Glomerular visceral epithelial cell (primary cell): ENCODE measurements around the gene CDH15.
A peak's percentile ranks its signal among the peaks of the same experiment; 100 is the strongest.

Experiments used
- DNase-seq: peaks from one replicate; pipeline ENCODE4 v3.0.0-alpha.2; 2016; ENCODE audit errors: extremely low spot score

Gene CDH15

DNA sequence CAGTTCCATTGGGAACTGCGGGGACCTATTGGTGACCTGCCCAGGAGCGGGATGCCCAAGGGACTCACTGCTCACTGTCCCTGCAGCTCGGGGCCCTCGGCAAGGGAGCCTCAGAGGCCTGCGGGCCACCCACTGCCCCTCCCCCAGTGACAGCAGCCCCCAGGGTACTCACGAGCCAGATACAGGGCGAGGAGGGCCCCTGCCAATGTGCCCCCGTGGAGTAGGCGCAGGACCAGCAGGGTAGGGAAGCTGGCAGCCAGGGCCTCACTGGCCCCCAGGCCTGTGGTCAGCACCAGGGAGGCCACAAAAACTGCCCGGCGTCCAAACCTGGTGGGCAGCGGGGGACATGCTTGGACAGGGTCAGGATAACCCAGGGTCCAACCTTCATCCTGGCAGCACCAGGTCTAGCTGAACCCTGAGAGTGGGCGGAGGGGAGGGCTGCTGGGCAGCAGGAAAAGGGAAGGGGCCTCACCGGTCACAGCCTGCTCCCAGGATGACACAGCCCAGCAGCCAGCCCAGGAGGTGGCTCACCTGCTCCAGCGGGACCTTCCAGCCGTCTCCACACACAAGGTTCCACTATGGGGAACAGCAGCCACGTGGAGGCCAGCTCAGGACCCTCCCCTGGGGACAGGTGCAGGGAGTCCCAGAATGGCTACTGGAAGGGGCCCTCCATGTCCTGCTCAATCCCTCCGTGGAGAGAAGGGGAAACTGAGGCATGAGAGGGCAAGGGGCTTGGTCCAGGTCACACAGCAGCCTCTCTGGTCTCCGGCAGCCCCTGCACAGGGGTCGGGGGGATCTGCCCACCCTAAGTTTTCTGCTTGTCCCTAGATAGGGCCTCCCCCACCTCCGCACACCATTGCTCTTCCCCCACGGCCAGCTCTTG is 27.9 kb downstream of the CDH15 start:
- no peak for DNase-seq

DNA sequence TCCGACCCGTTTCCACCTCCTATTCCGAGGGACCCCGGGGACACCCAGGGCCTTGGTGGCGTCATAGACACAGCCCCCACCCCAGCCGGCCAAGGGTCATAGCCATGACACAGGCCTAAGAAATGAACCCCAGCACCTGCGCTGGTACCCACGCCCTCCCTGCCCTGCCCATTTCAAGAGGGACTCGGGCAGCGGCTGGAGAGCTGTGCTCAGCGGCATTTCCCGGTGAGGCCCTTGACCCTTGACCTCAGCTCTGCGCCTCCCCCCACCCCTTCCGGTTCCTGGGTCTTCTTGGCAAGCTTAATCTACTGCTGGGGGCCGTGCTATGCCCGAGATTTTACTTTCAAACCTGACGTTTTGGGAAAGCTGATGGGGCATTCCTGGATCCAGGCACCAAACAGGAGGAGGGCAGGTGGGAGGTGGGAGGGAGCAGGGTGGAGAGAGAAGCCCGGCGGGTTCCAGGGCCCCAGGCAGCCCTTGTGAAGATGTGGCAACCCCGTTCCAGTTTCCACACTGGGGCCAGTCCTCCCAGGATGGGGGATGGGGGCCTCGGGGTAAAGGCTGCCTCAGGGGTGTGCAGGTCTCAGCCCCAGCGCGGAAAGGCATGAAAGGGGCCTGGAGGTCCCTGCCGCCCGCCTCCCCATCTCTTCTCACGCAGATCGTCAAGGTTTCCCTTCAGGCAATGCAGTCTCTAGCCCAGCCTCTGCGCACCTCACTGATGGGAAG is 28.7 kb downstream of the CDH15 start, which contains the start of gene SLC22A31:
Gene SLC22A31, minus strand, starts transcription at position 414 of the 726 bp plus-strand sequence. Its CDS starts 36 bp downstream, at position 378.
- DNase-seq = no peak

DNA sequence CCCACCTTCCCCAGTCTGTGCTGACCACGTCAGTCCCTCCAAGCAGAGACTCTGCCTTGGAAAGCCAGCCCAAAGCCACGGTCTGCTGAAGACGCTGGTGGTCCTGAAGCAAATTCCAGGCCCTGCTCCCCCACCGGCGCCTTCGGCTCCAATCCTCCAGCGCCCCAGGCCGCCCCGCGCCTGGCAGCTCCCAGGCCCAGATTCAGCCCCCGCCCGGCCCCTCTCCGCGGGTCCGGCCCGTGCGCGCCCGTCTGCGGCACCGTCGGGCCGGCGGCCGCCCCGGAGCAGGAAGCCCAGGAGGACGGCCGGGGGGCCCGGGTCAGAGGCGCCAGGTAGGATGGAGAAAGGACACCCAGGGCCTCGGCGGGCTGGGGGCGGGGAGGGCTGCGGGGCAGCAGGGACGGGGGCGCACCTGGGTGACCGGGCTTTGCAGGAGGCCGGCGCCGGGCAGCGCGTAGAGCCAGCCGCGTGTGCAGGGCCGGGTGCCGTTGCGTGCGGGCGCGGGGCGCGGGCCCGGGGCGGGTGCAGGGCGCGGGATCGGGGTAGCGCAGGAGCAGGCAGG is 29.4 kb downstream of the CDH15 start:
- no peak for DNase-seq

DNA sequence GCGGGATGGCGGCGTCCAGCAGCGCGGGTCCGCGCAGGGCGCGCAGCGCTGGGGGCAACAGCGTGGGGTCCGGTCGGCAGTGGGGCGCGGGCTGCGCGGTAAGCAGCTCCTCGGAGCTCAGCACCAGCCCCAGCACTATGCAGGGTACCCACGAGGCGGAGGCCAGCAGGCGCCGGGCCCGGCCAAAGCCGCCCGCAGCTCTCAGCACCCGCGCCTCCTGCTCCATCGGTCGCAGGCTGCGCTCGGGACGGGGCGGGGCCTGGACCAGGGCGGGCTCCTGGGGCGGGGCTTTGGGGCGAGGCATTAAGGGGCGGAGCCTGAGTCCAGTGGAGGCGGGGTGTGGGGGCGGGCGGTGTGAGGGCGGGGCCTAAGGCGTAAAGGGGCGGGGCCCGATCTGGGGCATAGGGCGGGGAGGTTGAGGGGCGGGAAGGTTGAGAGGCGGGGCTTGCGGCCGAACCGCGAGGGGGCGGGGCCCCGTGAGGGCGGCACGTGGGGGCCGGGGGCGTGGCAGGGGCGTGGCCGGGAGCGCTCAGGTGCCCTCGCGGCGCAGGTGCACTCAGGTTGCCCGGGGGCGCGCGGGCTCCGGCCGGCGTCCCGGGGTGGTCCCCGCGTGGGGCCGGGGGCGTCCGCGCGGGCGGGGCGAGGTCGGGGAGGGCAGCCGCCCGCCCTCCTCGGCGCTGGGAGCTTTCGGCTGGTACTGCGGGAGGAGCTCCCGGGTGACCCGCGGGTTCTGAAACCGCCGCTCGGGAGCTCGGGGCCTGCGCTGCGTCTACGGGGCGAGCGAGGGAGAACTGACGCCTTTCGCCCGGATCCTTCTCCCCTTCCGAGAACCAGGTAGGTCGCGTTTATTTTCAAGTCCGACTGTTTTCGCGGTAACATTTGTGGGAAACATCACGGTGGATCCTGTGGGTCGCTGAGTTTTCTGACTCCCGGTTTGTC is 30.2 kb downstream of the CDH15 start:
- peak; percentile 52 for DNase-seq

DNA sequence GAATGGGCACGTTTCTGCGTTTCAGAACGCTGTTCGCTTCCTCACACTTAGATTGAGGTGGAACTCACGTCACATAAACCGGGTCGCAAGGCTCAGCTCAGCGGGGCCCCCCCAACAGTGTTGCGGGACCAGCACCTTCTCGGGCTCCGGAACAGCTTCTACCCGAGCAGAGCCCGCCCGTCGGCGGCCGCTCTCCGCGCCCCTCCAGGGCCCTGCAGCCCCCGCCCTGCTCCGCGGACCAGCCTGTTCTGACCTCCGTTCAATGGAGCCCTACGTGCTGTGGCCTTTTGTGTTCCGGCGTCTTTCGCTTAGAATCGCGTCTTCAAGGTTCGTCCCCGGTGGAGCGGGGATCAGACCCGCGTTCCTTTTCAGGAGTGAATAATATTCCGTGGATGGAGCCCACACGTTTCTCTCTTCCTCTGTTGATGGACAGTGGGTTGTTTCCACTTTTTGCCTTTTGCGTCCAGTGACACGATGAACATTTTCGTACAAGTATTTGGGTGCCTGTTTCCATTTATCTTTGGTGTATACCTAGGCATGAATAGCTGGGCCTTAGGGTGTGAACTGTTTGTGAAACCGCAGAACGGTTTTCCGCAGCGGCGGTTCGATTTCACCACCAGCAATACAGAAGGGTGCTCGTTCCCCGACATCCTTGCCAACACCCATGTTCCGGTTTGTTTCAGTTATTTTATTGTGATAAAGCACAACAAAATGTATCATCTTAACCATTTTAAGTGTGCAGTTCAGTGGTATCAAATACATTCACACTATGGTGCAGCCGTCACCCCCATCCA is 31.1 kb downstream of the CDH15 start:
- no peak for DNase-seq

DNA sequence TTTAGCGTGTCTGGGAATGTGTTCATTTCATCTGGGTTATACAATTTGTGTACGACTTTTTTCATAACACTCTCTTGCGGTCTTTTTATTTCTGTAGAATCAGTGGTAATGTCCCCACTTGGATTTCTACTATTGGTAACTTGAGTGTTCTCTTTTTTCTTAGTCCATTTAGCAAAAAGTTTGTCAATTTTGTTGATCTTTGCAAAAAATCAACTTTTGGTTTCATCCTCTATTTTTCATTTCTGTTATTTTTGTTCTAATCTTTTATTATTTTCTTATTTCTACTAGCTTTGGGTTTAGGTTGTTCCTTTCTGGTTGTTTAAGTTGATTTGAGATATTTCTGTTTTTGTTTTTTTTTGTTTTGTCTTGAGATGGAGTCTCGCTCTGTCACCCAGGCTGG is 36.4 kb downstream of the CDH15 start:
- no peak for DNase-seq

DNA sequence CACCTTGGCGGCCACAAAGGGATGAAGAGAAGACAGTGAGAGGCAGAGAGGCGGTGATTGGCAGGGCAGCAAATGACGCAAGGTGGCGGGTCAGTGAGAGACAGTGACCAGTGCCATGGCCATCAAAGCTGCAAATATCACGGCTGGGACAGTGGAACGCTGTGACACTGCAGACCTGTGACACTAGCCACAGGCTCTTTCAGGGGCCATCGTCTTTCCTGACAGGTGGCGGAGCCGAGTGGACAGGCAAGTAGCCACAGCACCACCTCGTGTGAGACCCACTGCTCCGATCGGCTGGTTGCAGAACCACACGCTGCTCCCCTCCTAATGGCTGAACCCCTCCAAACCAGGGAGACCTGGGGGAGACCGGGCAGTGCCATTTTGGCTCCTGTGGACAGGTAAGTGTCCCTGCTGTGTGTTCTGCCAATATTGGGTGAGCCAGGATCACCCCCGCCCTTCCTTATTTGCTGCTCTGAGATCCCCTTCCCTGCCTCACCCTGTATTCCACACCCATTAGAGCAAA is 38.0 kb downstream of the CDH15 start:
- no peak for DNase-seq

DNA sequence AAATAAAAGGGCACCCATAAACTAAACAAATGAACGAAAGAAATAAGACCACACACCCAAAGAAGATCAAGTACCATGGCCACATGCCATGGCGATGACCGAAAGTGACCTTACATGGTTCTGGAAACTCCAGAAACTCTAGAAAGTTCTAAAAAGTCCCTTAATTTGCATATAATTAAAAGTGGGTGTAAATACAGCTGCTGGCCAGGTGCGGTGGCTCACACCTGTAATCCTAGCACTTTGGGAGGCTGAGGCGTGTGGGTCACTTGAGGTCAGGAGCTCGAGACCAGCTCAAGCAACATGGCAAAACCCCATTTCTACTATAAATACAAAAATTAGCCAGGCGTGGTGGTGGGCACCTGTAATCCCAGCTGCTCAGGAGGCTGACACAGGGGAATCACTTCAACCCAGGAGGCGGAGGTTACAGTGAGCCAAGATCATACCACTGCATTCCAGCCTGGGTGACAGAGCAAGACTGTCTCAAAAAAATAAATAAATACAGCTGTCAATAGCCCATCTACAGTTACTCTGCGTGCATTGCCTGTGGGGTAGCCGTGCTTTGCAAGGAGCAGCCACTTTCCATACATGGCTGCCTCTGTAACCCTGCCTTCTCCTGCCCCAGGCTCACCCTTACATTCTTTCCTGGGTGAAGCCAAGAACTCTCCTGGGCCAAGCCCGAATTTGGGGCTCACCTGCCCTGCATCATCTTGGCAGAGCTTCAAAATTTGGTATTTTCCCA is 38.8 kb downstream of the CDH15 start:
- DNase-seq = no peak

DNA sequence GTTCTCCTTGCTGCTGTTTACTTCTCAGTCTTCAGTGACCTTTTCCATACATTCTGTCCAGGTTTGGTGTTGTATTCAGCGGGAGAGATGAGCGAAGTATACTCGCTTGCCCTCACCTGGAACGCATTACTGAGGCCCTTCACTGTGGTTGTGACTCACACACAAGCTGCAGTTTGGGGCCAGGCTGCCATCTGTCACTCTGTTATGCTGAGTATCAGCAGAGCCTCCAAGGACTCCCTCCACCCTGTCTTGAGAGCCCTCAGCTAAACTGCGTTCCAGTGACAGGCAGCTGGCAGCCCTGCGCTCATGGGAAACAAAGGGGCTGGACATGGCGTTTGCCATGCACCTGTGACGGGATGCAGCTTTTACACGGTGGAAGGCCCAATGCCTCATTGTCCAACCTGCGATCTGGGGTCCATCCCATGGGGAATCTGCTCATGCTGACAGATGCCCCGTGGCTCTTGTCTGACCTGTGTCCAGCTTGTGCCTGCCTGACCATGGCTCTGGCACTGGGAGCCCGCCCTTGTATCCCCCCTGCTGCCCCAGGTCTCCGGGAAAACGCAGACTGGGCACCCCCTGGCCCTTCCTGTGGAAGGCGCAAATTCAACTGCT is 39.5 kb downstream of the CDH15 start:
- DNase-seq = no peak

DNA sequence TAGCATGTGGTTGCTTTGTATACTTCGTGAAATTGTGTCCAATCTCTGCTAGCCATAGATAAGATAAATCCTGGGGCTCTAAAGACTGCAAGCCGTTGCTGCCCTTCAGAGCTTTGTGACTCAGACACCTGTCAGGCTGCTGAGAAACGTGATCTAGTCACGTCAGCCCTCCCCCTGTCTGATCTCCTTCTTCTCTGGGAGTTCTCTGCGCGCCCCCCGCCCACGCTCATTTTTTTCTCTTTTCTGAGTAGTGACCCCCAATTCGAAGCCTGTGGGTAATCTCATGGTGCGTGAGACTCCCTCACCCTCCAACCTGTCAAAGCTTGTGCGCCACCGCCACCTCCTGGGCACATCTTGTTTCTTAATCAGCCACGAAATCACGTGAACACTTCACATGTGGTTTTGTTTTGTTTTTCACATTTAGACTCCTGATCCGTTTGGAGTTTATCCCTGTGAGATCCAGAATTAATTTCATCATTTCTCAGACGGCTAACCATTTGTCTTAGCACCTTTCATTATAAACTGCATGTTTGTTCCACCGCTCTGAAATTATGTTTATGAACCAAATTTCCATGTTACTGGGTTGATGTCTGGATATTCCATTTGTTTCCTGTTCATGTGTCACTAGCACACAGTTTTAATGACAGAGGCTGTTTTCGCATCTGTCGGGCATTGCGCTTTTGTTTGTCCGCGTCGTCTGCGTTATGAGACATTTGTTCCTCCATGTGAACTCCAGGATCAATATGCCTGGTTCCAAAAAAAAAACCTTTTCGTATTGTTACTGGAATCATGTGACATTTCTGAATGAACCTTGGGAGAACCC is 45.0 kb downstream of the CDH15 start:
- DNase-seq = peak; percentile 57

DNA sequence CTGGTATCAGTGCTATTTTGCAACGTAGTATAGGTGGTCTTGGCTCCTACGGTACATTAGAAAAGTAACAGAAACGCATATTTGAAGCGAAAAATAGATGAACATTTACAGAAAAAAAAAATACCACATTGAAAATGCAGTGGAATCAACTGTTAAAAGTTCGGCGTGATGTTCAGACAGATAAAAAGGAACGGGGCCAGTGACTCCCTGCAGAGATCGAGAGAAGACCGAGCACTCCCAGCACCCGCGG is 45.5 kb downstream of the CDH15 start:
- no peak for DNase-seq

DNA sequence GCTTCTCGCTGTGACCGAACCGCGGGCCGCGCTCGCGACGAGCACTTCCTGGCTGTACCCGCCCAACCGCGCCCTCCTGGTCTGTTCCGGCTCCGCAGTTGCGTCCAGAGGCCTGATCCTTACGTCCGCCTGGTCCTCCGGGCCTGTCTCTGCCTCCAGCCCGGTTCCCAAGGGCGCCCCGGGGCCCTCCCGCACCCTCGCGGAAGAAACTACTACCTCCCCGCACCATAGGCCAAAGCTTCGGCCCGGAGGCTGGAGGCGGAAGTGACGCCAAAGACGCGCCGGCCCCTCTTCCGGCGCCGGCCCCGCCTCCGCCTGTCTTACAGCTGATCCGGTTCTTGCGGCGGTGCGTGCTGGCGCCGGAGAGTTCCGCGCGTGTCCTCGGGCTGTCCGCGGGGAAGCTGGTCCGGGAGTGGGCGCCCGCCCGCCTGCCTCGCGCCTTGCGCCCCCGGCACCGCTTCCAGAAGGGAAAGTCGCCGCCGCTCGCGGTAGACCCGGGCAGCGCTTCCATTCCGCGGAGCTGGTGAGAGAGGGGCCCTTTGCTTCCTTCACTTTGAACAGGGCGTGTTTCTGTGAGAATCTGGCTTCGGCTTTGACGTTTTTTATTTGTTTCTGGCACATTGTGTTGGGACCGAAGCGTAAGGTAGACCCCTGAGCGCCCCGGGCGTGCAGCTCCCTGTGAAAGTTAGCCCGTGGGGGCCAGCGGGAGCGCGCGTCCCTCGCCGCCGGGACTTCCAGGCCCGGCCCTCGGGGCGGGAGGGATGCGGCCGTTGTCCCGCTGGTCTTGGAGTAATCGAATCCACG is 46.0 kb downstream of the CDH15 start, which contains the start of gene ZNF778:
Gene ZNF778, plus strand, starts transcription at position 316 of the 804 bp plus-strand sequence. CDS start 3,425 bp downstream, outside the sequence.
- DNase-seq = peak; percentile 73

DNA sequence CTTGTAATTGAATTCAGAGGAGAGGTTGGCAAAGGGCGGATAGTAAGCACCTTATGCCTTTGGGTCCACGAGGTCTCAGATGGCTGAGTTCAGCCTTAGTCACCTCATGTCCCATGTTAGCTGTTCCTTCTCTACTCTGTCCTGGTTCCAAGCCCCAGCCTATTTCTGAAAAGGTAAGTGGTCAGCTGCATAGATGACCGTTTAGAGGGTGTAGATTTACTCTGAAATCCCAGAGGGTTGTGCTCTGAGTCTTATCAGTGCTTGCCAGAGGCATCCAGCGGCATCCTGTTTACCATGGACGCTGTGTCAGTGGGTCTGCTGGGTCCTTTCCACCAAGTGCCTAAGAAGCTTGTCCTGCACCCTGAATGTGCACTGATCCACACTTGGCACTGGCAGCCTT is 47.8 kb downstream of the CDH15 start:
- DNase-seq = no peak

DNA sequence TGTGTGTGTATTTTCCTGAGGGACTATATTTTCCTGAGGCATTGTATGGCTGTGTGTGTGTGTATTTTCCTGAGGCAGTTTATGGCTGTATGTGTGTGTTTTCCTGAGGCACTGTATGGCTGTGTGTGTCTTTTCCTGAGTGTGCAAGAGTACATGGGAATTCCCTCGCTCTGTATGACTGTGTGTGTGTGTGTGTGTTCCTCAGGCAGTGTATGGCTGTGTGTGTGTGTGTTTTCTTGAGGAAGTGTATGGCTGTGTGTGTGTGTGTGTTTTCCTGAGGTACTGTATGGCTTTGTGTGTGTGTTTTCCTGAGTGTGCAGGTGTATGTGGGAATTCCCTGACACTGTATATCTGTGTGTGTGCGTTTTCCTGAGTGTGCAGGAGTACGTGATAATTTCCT is 50.1 kb downstream of the CDH15 start:
- DNase-seq = no peak

DNA sequence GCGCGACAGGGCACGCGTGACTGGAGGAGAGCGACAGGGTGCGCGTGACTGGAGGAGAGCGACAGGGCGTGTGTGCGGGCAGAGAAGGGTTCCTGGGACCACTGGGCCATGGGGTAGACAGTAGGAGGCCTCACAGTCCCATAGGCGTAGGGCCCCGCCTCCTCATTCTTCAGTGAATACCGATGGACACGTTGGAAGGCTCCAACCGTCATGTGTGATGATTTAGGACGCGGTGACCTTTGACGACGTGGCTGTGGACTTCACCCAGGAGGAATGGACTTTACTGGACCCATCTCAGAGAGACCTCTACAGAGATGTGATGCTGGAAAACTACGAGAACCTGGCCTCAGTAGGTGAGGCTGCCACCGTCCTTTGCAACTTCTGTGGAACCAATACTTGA is 51.4 kb downstream of the CDH15 start:
- no peak for DNase-seq

DNA sequence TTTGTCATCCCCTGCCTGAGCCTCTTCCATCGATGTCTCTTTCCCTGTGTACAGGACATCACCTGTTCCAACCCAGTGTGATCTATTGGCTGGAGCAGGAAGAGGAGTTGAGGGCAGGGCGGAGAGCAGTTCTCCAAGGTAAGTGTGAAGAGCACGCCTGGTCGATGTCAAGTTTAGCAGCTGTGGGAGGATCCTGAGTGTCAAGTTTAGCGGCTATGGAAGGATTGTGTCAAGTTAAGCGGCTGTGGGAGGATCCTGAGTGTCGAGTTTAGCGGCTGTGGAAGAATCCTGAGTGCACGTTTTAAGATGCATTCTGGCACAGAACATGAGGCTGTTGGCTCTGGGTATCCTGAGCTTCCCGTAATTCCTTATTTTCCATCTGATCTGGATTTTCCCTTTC is 53.1 kb downstream of the CDH15 start:
- DNase-seq = no peak

DNA sequence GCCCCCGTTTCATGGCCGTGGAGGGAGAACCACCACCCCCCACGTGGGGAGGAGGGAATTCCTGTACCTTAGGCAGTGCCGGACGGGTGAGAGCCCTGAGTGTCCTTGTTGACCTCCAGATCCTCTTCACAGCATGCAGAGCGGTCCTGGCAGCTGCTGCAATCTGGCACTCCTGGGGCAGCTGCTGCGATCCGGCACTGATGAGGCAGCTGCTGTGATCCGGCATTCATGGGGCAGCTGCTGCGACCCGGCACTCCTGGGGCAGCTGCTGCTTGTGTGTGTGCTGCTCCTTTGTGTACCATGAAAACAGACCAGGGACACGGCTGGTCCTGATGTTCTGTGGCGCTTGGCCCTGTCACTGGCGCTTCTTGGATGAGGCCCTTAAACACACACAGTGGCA is 58.7 kb downstream of the CDH15 start:
- DNase-seq = no peak

DNA sequence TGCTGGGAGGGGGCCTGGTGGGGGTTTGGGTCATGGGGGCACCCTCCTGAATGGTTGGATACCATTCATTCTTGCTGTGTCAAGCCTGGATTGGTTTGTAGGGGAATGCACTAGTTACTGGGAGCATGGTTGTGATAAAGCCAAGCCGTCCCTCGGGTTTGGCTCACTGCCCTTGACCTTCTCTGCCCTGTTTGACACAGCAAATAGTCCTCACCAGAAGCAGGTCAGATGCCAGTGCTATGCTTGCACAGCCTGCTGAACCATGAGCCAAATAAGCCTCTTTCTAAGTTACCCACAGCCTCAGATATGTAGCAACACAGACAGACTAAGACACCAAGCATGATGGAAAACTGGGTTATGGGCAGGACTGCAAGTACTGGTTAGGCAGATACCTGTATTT is 60.6 kb downstream of the CDH15 start:
- DNase-seq = no peak
